ENCODE data around the gene FKBP11. TPM values are rescaled to one million over a fixed set of nuclear protein-coding genes. Genes with fewer than 3 reads are reported as not detected.
A peak's percentile ranks its signal among the peaks of the same experiment; 100 is the strongest.

The FKBP11 gene
- total and polyA plus RNA-seq, 2 of the 8 experiments (the other 6 are each of a cell fraction or from before 2014, with no cell fraction given), result 45.7 to 65.1 TPM

- H3K9ac ChIP-seq (replicated peaks in 1 of 4; ENCODE audit: extremely low read depth in 1 of 4, low read depth in 3 of 4, low read length in 3 of 4), result peak overlapping the region; percentile 73 to 89 (median 82)
- peak overlapping the region; percentile 97 to 99 for H3K4me2 ChIP-seq (ENCODE audit: insufficient read depth in 1 of 2, low read depth in 2 of 2, low read length in 2 of 2)
- peak overlapping the region; percentile 94 for H2BK5ac ChIP-seq (ENCODE audit: low read depth, low read length)
- no peak overlapping the region; the same call in 1 of the 2 replicates for H2AK5ac ChIP-seq (ENCODE audit: low read depth, low read length)
- WGBS, 2 experiments (ENCODE audit: extremely low coverage in 1 of 2, insufficient coverage in 1 of 2, insufficient read length in 1 of 2, insufficient replicate concordance in 2 of 2, low coverage in 1 of 2, low lambda C conversion rate in 2 of 2, missing lambda C conversion rate in 1 of 2), result 1% methylated on average over 14 of the region's 29 CpGs; no CpG with 5 or more reads in 1 of the 2 experiments
- H2BK120ac ChIP-seq (replicated peaks; ENCODE audit: low read depth, low read length), result no peak overlapping the region
- peak overlapping the region; percentile 93 to 97 (median 94) for H3K4me3 ChIP-seq (ENCODE audit: extremely low read depth in 1 of 4, insufficient read depth in 2 of 4, low read depth in 3 of 4, low read length in 4 of 4)
- peak overlapping the region; percentile 86 for H3K27ac ChIP-seq (ENCODE audit: low read depth, low read length)
- no peak overlapping the region; the same call in 1 of the 2 replicates for H2BK20ac ChIP-seq (ENCODE audit: low read length)
- H3K36me3 ChIP-seq (ENCODE audit: control insufficient read depth in 2 of 4, insufficient read depth in 4 of 4, low read length in 3 of 4), result peaks cover 3 to 34% (median 7%) of the 10 kb centered on the region in 4 experiments; a peak in 5 of 8 replicates
- peaks cover 32 to 47% of the 10 kb centered on the region in 2 experiments for H3K79me2 ChIP-seq (ENCODE audit: control insufficient read depth in 1 of 2, insufficient read depth in 2 of 2, low read length in 2 of 2)
- peaks cover 9% of the 10 kb centered on the region; the same call in 1 of the 2 replicates for H3K23me2 ChIP-seq (ENCODE audit: low read depth, low read length)
- no peaks in the 10 kb centered on the region for H3K27me3 ChIP-seq (replicated peaks in 1 of 4; ENCODE audit: control insufficient read depth in 3 of 4, extremely low read depth in 1 of 4, insufficient read depth in 3 of 4, low read length in 3 of 4)
- FAIRE-seq (peak; percentile 36), DNase-seq (ENCODE audit: low read depth in 1 of 2, low spot score in 2 of 2) (peak; percentile 83 to 89)
- peak overlapping the region; percentile 93; the same call in 1 of the 2 replicates for H4K8ac ChIP-seq (ENCODE audit: extremely low read depth, insufficient read depth, low read length)
- H4K5ac ChIP-seq (ENCODE audit: insufficient read length, low read depth, low read length), result peak overlapping the region; percentile 88
- peak overlapping the region; percentile 89 for H4K91ac ChIP-seq (replicated peaks; ENCODE audit: insufficient read length, low read length)
- no peak overlapping the region for H3K23ac ChIP-seq (ENCODE audit: insufficient read length)
- peaks cover 8% of the 10 kb centered on the region; the same call in 1 of the 2 replicates for H3K79me1 ChIP-seq (ENCODE audit: low read depth, low read length)
- ChIA-PET CTCF (ENCODE audit: partially characterized antibody) (interaction anchor here (0.9 to 40.8 kb wide), 7 partner anchors 10 to 66 kb away, joined by 3 to 1336 read pairs (median 15); partner anchors contain the start of genes DDN, FKBP11 and WNT1), POLR2A (ENCODE audit: partially characterized antibody) (interaction anchor here (0.6 to 6.7 kb wide), 17 partner anchors 12 to 174 kb away, joined by 3 to 77 read pairs (median 4); partner anchors contain the start of genes DDX23, FKBP11 and RND1)
- peaks cover 5 to 14% (median 8%) of the 10 kb centered on the region in 4 experiments; a peak in 6 of 7 replicates for H3K4me1 ChIP-seq (replicated peaks in 1 of 4; ENCODE audit: control insufficient read depth in 3 of 4, insufficient read depth in 4 of 4, low read length in 3 of 4)
- no peaks in the 10 kb centered on the region for H3K9me3 ChIP-seq (ENCODE audit: insufficient read depth in 2 of 2, low read depth in 1 of 2, low read length in 1 of 2)
- no peak overlapping the region for H3K14ac ChIP-seq (ENCODE audit: insufficient read length)
- H3K4ac ChIP-seq (replicated peaks; ENCODE audit: insufficient read length, low read depth, low read length), result no peak overlapping the region
- H4K20me1 ChIP-seq (replicated peaks in 1 of 2; ENCODE audit: control insufficient read depth in 1 of 2, insufficient read depth in 2 of 2, low read length in 2 of 2), result peaks cover 13 to 30% of the 10 kb centered on the region in 2 experiments
- peak overlapping the region; percentile 89 for H3K56ac ChIP-seq (replicated peaks; ENCODE audit: insufficient read length, low read depth, low read length)
- peak overlapping the region; percentile 79 for H3K18ac ChIP-seq (ENCODE audit: extremely low read depth, low read length)
- H2BK12ac ChIP-seq (ENCODE audit: low read depth, low read length), result peak overlapping the region; percentile 35
- H2BK15ac ChIP-seq (ENCODE audit: low read length), result no peak overlapping the region
- no peak overlapping the region for H2AFZ ChIP-seq (ENCODE audit: low read length)
- TF ChIP-seq POLR2AphosphoS5 (IDR thresholded peaks at IDR 0.05; ENCODE audit: low read depth, low read length) (peak; percentile 39), TAF1 (IDR thresholded peaks at IDR 0.05; ENCODE audit: low read depth, low read length) (peak; percentile 56; the same call in 1 of the 2 replicates), EZH2 (IDR thresholded peaks at IDR 0.05; ENCODE audit: low read depth, low read length, severe bottlenecking) (no peak), HDAC6 (IDR thresholded peaks at IDR 0.05; ENCODE audit: low read depth, low read length) (no peak), TEAD4 (IDR thresholded peaks at IDR 0.05; ENCODE audit: low read depth, low read length) (peak; percentile 54; the same call in 1 of the 2 replicates), TAF7 (optimal IDR thresholded peaks at IDR 0.05; ENCODE audit: borderline replicate concordance, low read depth, low read length) (no peak), SP4 (IDR thresholded peaks at IDR 0.05; ENCODE audit: low read length) (no peak), SAP30 (IDR thresholded peaks at IDR 0.05; ENCODE audit: insufficient read depth, insufficient replicate concordance, low read length) (peak; percentile 80), RFX5 (IDR thresholded peaks at IDR 0.05; ENCODE audit: borderline replicate concordance, low read depth, low read length) (no peak), TBP (IDR thresholded peaks at IDR 0.05; ENCODE audit: low read depth, low read length) (peak; percentile 33; the same call in 1 of the 2 replicates), CBX5 (IDR thresholded peaks at IDR 0.05; ENCODE audit: low read depth, low read length) (no peak)
Observed at GRCh38 chr12:48956279-48957140, 31.2 kb upstream of the FKBP11 start.

Data from H1 (cell line).